Subcutaneous adipose tissue (tissue), 4 donors: ENCODE data around the gene SLC44A3. TPM values are rescaled to one million over a fixed set of nuclear protein-coding genes. Genes with fewer than 3 reads are reported as not detected.

Experiments used
- CTCF ChIP-seq: fragments of 450-650 bp; IDR thresholded peaks from one replicate; pipeline ENCODE4 v1.5.1; 2016; ENCODE audit warnings: low read depth, mild to moderate bottlenecking, control low read depth, antibody characterized with exemption, moderate library complexity
- total RNA-seq, 4 donors: library from RNA; depleted of rRNA; stranded (reverse); fragments of >200 nt; gene quantifications; one replicate each; pipeline ENCODE4 v1.1.0, GENCODE V29; 2016

Gene SLC44A3
- total RNA-seq, 4 donors from 2014 or later = 0.98 to 2.3 (median 1.5) TPM

- no peak for TF ChIP-seq CTCF
Observed at GRCh38 chr1:94935034-94935433, 114.9 kb downstream of the SLC44A3 start.

GRCh38 chr1:94935476-94935875 is 115.3 kb downstream of the SLC44A3 start:
- no peak for TF ChIP-seq CTCF

- no peak for TF ChIP-seq CTCF
Observed at GRCh38 chr1:94936861-94937620, 116.9 kb downstream of the SLC44A3 start.

- TF ChIP-seq CTCF = no peak
Observed at GRCh38 chr1:94937820-94938219, 117.7 kb downstream of the SLC44A3 start.

- no peak for TF ChIP-seq CTCF
Observed at GRCh38 chr1:94940738-94941137, 120.6 kb downstream of the SLC44A3 start.

GRCh38 chr1:94942171-94943128 is 122.3 kb downstream of the SLC44A3 start:
- no peak for TF ChIP-seq CTCF

Other genes starting within 250 kb of the SLC44A3 start
- 100 to 1,000 TPM in 3 of 4 donors, 10 to 100 TPM in 1; 99.6 to 172 (median 151) TPM for gene CNN3, start 106.8 kb downstream of the SLC44A3 start, total RNA-seq